ENCODE measurements around the gene WFDC9.
"Not testable (repeated sequence)": the region's sequence is repeated elsewhere in the genome, so short reads cannot be mapped to it uniquely, and the experiment has no call there.

WFDC9 gene

DNA sequence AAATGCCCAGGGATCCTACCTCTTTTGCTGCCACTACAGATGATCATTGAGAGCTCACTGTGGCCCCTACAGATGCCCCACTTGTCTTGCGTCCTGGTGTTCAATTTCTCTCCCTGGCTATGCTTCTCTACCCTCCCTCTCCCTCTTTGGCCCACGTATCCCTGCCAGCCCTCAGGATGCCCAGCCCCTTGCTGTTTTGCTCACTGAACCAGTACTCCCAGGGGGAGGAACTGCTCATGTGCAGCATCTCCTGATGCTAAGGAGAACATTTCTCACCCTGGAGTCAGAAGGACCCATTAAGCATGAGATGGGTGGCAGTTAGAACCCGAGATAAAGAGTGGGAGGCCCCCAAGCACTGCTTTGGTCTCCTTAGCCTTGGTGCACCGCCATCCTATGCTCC lies at the start of gene WFDC9:
Gene WFDC9, minus strand, starts transcription at position 101 of the 400 bp plus-strand sequence. CDS start 21,103 bp downstream, outside the sequence.
- DNase-seq, result no peak

DNA sequence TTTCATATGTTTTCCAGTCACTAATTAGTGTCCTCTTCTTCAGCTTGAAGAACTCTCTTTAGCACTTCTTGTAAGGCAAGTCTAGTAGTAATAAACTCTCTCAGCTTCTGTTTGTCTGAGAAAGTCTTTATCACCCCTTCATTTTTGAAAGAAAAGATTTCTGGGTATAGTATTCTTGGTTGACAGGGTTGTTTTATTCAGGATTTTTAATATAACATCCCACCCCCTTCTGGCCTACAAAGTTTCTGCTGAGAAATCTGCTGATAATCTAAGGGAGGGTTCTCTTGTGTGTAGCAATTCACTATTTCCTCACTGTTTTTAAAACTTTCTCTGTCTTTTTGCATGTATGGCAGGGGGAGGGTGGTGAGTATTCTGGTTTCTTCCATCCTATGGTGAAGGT lies 48.6 kb upstream of the WFDC9 start:
- DNase-seq, result no peak

DNA sequence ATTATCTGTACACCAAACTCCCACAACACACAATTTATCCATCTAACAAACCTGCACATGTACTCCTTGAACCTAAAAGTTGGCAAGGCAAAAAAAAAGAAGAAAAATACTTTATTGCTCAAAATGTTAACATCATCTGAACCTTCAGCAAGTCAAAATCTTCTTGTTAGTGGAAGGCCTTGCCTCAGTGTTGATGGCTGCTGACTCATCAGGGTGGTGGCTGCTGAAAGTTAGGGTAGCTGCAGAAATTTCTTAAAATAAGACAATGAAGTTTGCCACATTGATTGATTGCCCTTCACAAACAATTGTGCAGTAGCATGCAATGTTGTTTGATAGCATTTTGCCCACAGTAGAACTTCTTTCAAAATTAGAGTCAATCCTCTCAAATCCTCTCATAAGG lies 41.7 kb upstream of the WFDC9 start:
- DNase-seq, result no peak

DNA sequence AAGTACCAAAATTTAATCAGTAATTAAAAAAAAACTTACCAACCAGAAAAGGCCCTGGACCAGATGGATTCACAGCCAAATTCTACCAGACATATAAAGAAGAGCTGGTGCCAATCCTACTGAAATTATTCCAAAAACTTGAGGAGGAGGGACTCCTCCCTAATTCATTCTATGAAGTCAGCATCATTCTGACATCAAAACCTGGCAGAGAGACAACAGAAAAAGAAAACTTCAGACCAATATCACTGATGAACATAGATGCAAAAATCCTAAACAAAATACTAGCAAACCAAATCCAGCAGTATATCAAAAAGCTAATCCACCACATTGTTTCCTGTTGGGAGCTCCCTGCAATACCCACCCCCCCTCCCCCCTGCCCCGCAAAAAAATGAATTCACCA lies 39.1 kb upstream of the WFDC9 start, which contains the start of gene WFDC11:
Gene WFDC11, minus strand, starts transcription at position 101 of the 400 bp plus-strand sequence. CDS start 19,639 bp downstream, outside the sequence.
- no peak for DNase-seq

DNA sequence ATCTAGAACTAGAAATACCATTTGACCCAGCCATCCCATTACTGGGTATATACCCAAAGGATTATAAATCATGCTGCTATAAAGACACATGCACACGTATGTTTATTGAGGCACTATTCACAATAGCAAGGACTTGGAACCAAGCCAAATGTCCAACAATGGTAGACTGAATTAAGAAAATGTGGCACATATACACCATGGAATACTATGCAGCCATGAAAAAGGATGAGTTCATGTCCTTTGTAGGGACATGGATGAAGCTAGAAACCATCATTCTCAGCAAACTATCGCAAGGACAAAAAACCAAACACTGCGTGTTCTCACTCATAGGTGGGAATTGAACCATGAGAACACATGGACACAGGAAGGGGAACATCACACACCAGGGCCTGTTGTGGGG lies 26.0 kb upstream of the WFDC9 start:
- DNase-seq, result not testable (repeated sequence)

DNA sequence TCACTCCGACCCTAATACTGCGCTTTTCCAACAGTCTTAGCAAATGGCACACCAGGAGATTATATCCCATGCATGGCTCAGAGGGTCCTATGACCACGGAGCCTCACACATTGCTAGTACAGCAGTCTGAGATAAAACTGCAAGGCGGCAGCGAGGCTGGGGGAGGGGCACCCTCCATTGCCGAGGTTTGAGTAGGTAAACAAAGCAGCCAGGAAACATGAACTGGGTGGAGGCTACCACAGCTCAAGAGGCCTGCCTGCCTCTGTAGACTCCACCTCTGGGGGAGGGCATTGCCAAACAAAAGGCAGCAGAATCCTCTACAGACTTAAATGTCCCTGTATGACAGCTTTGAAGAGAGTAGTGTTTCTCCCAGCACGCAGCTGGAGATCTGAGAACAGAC lies 20.6 kb upstream of the WFDC9 start:
- not testable (repeated sequence) for DNase-seq

DNA sequence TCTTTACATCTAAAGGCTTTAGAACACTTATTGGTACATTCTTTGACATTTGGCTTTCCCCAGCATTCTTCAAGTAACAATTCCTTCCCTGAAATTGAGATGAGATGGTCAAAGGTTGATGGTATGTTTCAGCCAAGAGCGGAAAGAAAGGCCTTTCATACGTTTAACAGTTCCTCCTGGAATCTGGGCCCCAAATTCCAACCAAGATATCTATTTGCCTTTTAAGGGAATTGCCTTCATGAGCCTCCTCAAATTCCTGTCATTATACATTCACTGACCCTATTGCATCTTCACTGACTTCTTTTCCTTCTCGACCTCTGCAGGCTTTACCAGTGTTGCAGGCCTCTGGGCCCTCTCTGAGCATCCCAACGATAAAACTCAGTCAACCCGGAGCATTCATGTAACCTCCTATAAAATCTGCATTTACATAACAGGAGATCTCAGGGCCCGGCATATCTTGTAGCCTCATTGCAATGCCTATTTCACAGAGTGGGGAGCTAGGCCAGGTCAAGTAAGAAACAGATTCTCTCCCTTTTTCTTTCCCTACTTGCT lies 18.3 kb upstream of the WFDC9 start:
- DNase-seq, result no peak

DNA sequence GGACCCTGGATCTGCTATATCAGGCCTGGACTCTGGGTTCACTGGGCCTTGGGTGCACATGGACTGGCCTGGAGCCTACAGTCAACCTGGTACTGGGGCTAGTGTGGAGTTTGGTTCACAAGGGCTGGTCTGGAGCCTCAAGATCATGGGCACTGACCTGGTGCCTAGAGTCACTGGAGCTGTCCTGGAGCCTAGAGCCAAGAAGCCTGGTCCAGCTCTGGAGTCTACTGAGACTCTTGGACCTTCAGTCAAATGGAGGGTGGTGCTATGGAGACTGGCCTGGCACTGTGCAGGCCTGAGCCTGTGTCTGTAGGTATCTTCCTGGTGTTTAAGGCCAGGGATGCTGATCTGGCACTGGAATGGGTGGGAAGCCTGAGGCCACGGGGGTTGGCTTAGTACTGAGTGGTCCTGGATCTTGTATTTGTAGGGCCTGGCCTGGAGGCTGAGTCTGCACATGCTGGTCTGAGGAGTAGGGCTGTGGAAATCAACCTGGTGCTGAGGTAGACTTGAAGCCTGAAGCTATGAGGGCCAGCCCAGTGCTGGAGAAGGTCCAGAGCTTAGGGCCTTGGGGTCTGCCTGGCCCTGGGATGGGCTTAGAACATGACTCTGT lies 16.5 kb upstream of the WFDC9 start:
- no peak for DNase-seq

DNA sequence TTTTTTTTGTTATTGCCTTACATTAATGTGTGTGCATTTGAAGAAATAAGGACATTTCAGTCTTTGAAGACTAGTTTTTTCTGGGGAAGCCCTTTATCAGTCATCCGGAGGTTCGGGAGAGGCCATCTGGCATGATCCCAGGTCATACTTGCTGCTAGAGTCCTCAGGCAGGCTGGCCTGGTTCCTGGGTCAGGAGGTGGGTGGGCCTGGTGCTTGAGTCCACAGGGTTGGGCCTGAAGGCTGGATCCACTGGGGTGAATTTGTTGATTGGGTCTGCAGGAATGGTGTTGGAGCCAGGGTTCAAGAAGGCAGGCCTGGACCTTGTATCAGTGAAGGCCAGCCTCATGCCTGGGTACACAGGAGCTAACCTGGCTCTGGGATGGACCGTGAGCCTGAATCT lies 15.8 kb upstream of the WFDC9 start:
- no peak for DNase-seq

DNA sequence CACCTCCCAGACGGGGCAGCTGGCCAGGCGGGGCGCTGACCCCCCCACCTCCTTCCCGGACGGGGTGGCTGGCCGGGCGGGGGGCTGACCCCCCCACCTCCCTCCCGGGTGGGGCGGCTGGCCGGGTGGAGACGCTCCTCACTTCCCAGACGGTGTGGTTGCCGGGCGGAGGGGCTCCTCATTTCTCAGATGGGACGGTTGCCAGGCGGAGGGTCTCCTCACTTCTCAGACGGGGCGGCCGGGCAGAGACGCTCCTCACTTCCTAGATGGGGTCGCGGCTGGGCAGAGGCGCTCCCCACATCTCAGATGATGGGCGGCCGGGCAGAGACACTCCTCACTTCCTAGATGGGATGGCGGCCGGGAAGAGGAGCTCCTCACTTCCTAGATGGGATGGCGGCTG lies 14.8 kb upstream of the WFDC9 start:
- not testable (repeated sequence) for DNase-seq

DNA sequence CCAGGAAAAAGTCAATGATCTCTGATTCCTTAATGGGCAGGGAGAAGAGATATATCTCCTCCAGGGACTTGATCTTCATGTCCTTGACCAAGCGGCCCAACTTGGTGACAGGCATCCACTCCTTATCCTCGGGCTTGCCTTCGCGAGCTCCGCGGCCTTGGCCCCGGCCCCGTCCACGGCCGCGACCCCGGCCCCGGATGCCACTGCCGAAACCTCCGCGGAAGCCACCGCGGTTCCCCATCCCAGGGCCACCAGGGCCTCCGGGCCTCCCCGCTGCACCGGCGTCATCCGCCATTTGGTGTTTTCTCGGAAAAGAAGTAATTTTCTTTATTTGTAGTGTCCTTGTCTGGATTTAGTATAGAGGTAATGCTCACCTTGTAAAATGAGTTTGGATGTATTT lies 10.0 kb upstream of the WFDC9 start:
- DNase-seq, result not testable (repeated sequence)

DNA sequence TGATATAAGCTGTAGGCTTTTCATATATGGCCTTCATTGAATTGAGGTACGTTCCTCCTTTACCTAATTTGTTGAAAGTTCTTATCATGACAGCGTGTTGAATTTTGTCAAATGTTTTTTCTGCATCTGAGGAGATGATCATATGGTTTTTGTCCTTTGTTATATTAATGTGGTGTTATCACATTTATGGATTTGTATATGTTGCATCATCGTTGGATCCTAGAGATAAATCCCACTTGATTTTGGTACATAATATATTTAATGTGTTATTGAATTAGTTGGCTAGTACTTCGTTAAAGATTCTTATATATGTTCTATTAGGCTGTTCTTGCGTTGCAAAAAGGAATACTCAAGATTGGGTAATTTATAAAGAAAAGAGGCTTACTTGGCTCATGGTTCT lies 8.6 kb upstream of the WFDC9 start:
- DNase-seq, result no peak

DNA sequence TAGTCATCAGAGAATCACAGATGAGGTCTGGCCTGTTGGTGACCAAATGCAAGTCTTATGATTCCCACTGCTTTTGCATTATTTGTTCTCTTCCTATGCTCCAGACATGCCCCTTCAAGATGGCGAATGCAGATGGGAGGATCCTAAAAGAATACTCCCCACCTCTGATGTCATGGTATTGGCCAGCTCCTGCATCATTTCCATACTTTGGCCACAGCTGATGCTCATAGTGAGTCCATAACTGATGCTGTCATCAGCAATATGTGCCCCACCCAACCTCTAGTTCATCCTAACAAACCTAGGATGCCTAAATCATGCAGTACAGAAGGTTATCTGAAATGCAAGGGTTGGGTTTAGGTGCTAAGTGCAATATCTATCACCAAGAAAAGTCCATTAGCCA lies 5.4 kb upstream of the WFDC9 start:
- DNase-seq, result no peak

DNA sequence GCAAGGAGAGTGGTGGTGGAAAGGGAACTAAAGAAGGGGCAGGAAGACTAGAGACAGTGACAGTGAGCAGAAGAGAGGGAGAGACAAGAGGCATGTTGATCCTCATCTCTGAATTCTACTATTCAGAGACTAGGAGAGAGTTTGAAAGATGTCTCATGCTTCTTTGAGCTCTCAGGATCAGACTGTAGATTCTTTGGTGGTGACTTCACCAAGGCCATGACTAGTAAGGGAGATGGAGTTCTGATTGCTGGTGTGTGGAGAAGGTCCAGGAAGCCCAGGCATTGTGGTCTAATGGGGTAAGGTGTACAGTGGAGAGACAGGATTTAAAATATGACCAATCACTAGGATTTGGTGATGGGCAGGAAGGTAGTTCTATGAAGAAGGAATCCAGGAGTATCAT lies 713 bp downstream of the WFDC9 start:
- DNase-seq, result no peak

DNA sequence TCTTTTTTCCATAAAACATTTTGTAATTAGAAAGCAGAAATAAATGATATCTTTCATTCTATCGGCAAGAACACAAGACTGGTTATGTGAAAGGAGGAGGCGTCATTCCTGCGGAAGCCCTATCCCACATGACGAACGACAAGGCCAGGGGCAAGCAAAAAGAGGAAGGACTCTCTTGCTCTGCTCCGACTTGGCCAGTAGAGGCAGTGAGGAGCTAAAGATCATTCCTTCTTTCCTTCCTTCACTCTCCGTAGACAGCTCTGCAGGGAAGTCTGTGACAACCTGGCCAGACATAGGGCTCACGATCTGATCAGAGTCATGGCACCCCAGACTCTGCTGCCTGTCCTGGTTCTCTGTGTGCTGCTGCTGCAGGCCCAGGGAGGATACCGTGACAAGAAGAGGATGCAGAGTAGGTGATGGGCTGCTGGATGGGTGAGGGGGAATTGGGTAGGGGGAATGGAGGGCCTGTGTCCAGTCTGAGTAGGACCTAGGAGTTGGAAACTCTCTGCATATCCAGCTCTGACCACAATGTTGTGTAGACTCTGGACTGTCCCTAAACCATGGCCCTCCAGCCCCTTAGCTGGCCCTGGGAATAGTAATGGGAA lies 1.5 kb downstream of the WFDC9 start, which contains the start of gene WFDC10A:
Gene WFDC10A, plus strand, starts transcription at position 244 of the 605 bp plus-strand sequence. Its CDS starts 75 bp downstream, at position 319.
- peak; percentile 83 for DNase-seq

DNA sequence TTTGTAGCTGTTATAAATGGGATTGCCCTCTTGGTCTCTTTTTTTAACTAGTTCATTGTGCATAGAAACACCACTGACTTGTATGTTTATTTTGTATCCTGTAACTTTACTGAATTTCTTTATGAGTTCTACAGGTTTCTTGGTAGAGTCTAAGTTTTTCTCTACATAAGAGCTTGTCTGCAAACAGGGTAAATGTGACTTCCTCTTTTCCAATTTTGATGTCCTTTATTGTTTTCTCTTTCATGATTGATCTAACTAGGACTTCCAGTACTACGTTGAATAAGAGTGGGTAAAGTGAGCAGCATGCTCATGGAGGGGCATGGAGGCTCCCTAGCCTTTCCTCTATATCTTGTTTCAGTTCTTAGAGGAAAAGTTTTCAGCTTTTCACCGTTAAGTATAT lies 4.5 kb downstream of the WFDC9 start:
- DNase-seq, result no peak

DNA sequence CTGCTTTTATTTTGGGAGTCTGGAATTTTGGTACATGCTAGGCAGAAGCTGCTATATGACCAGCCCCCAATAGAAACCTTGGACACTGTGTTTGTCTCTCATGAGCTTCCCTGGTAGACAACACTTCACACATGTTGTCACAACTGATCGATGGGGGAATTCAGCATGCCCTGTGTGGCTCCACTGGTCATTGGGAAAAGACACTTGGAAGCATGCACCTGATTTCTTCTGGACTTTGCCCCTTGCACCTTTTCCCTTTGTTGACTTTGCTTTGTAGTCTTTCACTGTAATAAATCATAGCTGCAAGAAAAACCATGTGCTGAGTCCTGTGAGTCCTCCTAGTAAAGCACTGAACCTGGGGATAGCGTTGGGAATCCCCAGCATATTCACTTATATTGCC lies 9.5 kb downstream of the WFDC9 start:
- no peak for DNase-seq

DNA sequence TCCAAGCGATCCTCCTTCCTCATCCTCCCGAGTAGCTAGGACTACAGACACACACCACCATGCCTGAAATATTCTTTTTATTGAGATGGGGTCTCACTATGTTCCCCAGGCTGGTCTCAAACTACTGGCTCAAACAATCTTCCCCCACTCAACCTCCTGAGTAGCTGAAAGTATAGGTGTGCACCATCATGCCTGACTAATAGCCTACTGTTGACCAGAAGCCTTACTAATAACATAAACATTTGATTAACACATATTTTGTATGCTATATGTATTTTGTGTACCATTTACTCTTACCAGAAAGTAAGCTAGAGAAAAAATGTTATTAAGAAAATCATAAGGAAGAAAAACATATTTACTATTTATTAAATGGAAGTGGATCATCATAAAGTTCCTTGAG lies 13.5 kb downstream of the WFDC9 start:
- no peak for DNase-seq

DNA sequence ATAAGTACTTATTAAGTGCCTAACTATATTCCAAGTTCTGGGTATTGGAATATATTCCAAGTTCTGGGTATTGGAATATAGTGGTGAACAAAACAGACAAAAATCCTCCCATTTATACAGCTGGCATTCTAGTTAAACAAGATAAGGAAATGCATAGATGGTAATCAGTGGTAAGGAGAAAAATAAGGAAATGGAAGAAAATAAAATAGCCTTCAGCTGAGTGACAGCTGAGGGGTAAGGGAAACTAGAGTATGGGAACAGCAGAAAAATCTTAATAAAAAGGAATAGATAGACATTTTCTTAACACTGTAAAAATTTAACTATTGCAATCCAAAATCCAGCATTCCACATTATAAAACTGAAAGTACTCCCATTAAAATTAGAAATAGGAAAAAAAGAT lies 18.8 kb downstream of the WFDC9 start:
- DNase-seq, result no peak

DNA sequence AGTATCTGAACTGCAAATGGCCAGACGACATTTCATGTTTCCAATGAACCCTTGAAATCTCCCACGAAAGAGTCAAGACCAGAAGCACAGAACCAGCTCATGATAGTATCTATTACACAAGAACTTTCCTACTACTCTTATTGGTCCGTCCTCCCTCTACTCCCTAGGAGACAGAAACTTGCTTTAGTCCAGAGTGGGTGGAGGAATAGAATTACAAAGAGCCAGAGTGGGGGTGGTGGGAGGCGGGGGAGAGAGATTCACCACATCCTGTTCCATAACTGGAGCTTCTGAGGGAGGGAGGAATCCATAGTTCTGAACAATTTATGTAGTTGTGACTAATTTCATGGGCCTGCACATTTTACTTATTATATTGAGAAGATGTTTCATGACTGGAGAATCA lies 20.0 kb downstream of the WFDC9 start:
- DNase-seq, result peak; percentile 54

DNA sequence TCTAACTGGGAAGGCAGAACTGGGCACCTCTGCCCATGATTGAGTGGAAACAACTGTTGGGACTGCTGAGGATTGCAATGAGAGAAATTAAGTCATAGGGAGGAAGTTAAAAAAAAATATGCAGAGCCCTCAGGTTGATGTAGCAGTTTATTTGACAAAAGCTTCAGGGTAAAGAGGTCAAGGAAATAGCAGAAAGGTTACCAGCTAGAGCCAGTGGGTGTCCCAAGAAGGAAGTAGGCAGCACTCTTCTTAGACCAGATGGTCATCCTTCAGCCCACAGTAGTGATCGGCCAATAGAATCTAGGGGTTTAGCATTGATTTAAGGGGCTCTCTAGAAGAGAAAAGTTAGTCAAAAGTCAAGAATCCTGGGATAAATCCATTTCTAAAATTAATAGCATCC lies 23.3 kb downstream of the WFDC9 start:
- DNase-seq, result no peak

DNA sequence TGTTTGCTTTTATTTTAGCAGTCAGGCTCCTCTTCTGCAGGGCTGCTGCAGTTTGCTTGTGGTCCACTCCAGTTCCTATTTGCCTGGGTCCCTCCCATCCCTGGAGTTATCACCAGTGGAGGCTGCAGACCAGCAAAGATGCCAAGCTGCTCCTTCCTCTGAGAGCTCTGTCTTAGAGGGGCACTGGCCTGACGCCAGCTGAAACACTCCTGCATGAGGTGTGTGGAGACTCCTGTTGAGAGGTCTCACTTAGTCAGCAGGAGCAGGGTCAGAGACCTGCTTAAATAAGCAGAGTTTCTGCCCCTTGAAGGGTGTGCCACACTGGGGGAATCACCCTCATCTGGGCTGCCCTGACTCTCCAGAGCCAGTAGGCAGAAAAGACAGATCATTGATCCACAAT lies 35.8 kb downstream of the WFDC9 start:
- DNase-seq, result no peak

DNA sequence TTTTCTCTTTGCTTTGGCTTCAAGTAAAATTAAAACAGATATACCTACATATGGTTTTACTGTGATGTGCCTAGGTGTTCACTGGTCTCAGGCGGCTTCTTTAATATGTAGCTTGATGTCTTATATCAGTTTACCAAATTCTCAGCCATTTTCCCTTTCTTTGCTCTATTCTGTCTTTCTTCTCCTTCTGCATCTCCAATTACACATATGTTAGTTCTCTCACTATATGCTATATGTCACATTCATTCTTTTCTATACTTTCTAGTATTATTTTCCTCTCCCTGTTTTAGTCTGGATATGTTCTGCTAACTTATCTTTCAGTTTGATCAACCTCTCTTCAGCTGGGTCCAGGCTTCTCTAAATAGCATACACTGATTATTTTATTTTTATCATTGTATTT lies 37.6 kb downstream of the WFDC9 start:
- no peak for DNase-seq

DNA sequence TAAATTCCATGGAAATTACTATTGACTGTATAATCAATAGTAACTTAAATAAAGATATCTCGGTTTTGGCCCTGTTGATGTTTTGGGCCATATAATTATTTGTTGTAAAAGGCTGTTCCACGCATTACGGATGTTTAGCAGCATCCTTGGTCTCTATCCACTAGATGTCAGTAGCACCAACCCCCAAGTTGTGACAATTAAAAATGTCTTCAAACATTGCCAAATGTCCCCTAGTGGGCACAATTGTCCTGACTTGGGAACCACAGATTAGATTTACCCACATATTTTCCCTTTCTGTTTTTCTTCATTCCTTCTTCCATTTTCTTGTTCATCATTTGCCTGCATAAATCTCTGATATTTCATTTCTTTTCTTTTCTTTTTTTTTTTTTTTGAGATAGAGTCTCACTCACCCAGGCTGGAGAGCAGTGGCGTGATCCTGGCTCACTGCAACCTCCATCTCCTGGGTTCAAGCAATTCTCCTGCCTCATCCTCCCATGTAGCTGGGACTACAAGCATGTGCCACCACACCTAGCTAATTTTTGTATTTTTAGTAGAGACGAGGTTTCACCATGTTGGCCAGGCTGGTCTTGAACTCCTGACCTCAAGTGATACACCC lies 38.4 kb downstream of the WFDC9 start:
- peak; percentile 76 for DNase-seq
